Omental fat pad (tissue), 4 donors: ENCODE results near the gene TVP23A. TPM values are rescaled to one million over a fixed set of nuclear protein-coding genes. Genes with fewer than 3 reads are reported as not detected.

ENCODE experiments used
- ATAC-seq: fragments of 150-250 bp; one replicate; pipeline ENCODE4 v1.9.1; 2016; ENCODE audit warnings: mild to moderate bottlenecking, moderate library complexity; ENCODE audit not compliant: low FRiP score
- DNase-seq: peaks from one replicate; pipeline ENCODE4 v3.0.0-alpha.2; 2019; ENCODE audit warnings: low spot score
- CTCF ChIP-seq, 3 donors: fragments of 450-650 bp; IDR thresholded peaks; one replicate each; pipeline ENCODE4 v1.5.1; 2016 to 2017; ENCODE audit warnings: antibody characterized with exemption in 3 of 3, mild to moderate bottlenecking in 3 of 3, moderate library complexity in 2 of 3
- total RNA-seq, 4 donors: library from RNA; depleted of rRNA; stranded (reverse); fragments of >200 nt; gene quantifications; one replicate each; pipeline ENCODE4 v1.1.0, GENCODE V29; 2016

The TVP23A gene
- total RNA-seq, 4 donors from 2014 or later = 0.25 to 1.5 (median 0.84) TPM

GRCh38 chr16:10828851-10829366 lies 10.3 kb upstream of the TVP23A start:
- ATAC-seq (peak; percentile 93), DNase-seq (peak; percentile 83)
- TF ChIP-seq CTCF (IDR thresholded peaks at IDR 0.05) = no peak

DNA sequence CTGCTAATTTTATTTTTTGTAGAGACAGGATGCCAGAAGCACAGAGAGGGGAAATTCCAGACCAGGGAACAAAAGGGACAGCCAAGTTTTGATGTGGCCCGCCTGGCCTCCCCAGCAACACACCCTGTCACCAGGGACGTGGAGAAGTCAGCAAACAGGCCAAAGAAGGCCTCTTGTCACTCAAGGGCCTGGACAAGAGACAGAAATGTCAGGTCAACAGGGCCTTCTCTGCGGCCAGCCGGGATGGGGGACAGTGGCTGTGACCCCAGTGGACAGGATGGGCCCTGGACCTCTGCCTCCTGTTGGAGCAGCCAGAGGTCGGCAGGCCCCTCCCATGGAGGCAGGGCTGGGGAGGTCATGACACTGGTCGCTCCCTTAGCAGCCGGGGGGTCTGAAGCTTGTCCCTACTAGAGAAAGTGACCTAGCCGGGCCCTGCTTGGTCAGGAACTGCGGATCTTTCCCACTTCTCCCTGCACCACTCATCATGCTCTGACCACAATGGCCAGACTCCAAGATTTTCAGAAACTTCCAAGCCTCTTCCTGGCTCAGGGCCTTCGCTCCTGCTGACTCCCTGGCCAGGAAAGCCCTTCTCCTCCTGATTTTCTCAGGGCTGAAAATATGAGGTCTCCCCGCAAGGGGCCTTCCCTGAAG lies 9.2 kb upstream of the TVP23A start:
- no peak for TF ChIP-seq CTCF (IDR thresholded peaks at IDR 0.05)
- DNase-seq = no peak
- peak; percentile 65 for ATAC-seq

DNA sequence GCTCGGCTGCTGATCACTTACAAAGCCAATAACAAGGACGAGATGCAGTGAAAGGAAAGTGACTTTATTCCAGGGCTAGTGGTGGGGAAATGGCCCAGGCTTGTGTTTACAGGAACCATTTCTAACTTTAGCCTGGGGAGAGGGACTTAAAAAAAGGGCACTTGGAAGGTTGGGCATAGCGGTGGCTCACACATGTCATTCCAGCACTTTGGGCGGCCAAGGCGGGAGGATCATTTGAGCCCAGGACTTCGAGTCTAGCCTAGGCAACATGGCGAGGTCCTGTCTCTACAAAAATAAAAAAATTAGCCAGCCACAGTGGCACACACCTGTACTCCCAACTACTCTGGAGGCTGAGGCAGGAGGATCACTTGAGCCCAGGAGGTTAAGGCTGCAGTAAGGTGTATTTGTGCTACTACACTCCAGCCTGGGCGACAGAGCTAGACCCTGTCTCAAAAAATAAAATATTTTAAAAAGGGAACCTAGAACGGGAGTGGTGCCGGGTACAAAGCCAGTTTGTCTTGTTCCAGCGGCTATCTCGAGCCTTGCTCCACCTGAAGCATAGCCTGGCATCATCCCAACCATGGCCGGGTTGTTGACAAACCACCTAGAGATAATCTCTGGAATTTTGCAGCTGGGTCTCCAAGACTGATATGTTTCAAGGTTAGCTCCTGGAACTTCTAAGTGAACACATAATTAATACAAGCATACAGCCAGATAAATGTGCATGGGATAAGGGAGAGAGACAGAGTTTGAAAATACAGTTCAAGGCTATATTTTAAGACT lies 5.7 kb upstream of the TVP23A start:
- ATAC-seq = no peak
- no peak for TF ChIP-seq CTCF (IDR thresholded peaks at IDR 0.05)
- DNase-seq = no peak

- TF ChIP-seq CTCF (IDR thresholded peaks at IDR 0.05) = no peak
- DNase-seq (no peak), ATAC-seq (no peak)
Observed at GRCh38 chr16:10822702-10823101, 4.1 kb upstream of the TVP23A start.

DNA sequence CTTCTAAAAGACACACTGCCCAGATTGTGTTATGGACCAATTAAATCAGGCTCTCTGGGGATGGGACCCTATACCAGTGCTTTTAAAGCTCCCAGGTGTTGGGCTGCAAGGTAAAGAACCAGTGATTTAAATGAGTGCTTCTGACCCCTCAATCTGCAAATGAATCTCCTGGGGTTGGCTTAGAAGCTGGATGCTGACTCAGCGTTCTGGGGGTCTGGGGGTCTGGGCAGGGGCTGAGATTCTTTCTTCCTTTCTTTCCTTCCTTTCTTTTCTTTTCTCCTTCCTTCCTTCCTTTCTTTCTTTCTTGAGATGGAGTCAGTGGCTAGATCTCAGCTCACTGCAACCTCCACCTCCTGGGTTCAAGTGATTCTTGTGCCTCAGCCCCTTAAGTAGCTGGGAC lies 2.0 kb upstream of the TVP23A start:
- no peak for TF ChIP-seq CTCF (IDR thresholded peaks at IDR 0.05)
- ATAC-seq = no peak
- DNase-seq = no peak

DNA sequence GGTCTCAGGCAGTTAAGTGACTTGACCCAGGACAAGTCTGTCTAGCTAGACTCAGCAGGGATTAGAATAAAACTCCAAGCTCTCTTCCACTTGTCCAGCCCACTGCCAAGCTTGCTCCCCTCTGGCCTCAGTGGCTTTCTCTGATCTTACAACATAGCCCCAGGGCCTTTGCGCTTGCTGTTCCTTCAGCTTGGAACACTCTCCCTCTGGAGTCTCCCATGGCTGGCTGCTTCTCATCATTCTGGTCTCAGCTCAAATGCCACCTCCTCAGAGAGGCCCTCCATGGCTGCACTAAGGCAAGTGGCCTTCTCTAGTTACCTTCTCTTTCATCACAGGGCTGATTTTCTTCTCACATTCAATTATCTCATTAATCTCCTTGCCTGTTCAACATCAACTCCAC lies 1.1 kb downstream of the TVP23A start:
- DNase-seq (no peak), ATAC-seq (no peak)
- no peak for TF ChIP-seq CTCF (IDR thresholded peaks at IDR 0.05)

GRCh38 chr16:10813099-10813455 lies 5.5 kb downstream of the TVP23A start:
- no peak for TF ChIP-seq CTCF (IDR thresholded peaks at IDR 0.05)
- ATAC-seq = no peak

More at GRCh38 chr16:10813099-10813455, 5.5 kb downstream of the TVP23A start:
- no peak for DNase-seq
